Measurements from ENCODE around the gene MAST4.

DNA sequence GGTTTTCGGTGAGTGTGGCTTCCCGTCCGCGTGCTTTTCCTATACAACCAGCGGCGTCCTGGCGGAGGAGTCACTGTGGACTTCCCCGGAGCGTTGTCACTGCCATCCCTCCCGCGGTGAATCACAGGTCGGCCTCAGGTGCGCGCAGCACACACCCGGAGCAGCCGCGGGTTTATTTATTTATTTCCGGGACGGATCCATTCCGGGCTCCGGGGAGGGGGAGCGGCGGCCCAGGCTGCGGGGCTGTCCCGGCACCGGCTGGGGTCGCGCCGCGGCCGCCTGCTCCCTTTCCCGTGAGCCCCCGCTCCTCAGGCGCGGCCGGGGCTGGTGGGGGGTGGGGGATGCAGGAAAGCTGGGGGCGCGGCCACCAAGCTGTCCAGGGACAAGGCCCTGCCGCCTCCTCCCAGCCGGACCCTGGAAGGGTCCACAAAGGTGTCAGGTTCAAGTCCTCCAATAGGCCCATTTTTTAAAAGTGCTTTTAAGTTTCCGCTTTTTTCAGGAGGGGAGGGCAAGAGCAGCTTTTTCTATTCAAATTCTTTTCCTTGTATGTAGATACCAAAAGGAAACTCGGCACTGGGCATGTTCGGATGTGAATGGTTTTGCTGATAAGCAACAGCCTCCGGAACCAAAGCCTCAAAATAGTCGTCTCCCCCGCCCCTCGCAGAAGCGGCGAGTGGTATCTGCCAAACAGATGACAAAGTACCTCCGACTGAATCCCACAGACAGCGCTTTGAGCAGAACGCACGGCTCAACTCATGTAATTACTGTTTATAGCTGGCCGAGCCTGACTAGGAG, 407.9 kb downstream of the MAST4 start:
- TF ChIP-seq CTCF (optimal IDR thresholded peaks at IDR 0.05 in 1 of 3, IDR thresholded peaks at IDR 0.05 in 1 of 3, conservative IDR thresholded peaks at IDR 0.05 in 1 of 3; ENCODE audit: extremely low read depth in 1 of 3, insufficient read depth in 2 of 3, low read length in 3 of 3) (no peak), EZH2 (IDR thresholded peaks at IDR 0.05; ENCODE audit: low read length) (no peak)

All from keratinocyte (primary cell).